ENCODE results near the gene HOXA7. TPM values are rescaled to one million over a fixed set of nuclear protein-coding genes. Genes with fewer than 3 reads are reported as not detected.

The HOXA7 gene
- total RNA-seq, 4 donors from 2014 or later: 0.26 to 9.1 (median 5.2) TPM

GRCh38 chr7:27162561-27163287 is 6.2 kb upstream of the HOXA7 start:
- TF ChIP-seq CTCF (IDR thresholded peaks at IDR 0.05): no peak
- TF ChIP-seq POLR2A (IDR thresholded peaks at IDR 0.05): no peak
- no peaks in the 10 kb centered on the region for H3K4me1 ChIP-seq
- peak overlapping the region; percentile 94 to 96 for H3K27ac ChIP-seq
- no peak for DNase-seq
- no peaks in the 10 kb centered on the region for H3K36me3 ChIP-seq
- intact Hi-C loops (cut with DNase I; ENCODE audit: low total_unique reads): loop anchor here (5.0 kb wide), 1 partner anchor 305 kb away; no protein-coding TSS in a partner anchor
- H3K9me3 ChIP-seq: no peaks in the 10 kb centered on the region
- peak overlapping the region; percentile 58 to 66 for H3K4me3 ChIP-seq
- H3K27me3 ChIP-seq: no peaks in the 10 kb centered on the region

DNA sequence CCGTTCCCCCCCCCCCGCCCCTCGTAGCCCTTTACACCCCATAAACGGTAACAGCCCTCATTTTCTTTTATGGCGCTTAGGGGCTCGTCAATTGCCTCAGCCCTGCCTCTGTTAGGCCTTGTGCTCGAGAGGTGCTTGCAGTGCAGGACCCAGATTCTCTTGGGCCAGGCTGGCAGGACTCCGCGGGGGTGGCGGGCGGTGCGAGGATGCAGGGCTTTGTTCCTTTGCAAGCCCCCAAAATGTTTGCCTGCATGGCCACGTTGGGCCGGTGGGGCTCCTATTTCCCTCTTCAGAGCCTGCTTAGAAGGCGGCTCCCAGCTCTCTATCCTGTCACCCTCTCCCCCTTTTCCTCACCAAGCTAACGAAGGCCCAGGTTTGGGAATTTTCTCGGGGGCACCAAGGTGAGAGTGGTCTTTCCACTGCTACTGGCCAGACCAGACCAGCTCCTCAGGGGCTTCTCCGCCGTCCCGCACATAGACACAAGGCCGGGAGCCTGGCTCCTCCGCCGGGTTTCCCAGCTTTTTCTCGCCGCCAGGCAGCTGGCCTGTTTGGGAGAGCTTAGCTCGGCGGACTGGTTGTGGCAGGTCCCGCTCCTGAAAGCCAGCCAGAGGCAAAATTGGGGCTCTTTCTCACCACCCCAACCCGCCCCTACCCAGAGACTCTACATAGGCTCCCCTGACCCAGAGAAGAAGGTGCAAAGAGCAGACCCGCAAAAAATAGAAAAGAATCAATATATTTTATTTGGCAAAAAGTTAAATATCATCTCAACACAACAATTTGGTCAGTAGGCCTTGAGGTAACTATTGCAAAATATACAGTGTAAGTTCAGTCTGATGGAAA is 5.5 kb upstream of the HOXA7 start:
- Histone ChIP-seq H3K4me3 (peak overlapping the region; percentile 49 to 66), H3K9me3 (no peaks in the 10 kb centered on the region), H3K27ac (peak overlapping the region; percentile 94 to 96), H3K27me3 (no peaks in the 10 kb centered on the region), H3K36me3 (no peaks in the 10 kb centered on the region), H3K4me1 (no peaks in the 10 kb centered on the region)
- TF ChIP-seq CTCF (IDR thresholded peaks at IDR 0.05) (no peak), POLR2A (IDR thresholded peaks at IDR 0.05) (no peak)
- peak; percentile 41 to 48 for DNase-seq
- intact Hi-C loops (cut with DNase I; ENCODE audit: low total_unique reads): loop anchor here (5.0 kb wide), 1 partner anchor 305 kb away; no protein-coding TSS in a partner anchor

- peak overlapping the region; percentile 49 for H3K4me3 ChIP-seq
These were observed 4.8 kb upstream of the HOXA7 start for GRCh38 chr7:27161214-27161720.

DNA sequence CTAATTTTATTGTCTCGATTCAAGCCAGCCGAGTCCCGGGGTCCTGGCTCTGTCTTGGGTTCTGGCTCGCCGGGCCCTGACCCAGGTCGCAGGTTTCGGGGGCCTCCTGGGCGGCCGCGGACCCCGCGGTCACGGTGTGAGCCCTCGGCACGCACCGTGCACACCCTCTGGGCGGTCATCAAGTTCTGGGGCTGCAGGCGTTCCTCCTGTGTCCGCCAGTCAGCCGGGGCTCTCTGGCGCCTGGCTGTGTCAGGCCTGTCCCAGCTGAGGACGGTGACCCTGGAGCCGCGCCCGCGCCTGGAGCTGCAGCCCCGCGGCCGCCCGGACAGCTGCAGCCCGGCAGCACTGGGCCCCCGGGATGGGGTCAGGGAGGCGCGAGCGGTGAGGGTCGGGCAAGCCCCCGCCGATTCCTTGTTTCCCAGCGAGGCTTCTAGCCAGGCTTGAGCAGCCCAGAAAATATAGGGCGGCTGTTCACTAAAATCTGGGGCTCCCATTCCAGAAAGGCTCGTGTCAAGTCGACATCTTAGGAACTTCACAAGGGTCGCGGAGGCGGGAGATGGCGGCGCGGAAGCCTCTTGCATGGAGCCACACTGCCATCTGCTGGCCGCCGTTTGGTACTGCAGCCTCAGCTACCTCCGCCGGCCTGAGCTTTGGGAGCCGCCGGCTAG is 4.2 kb upstream of the HOXA7 start:
- peak; percentile 88 to 90 for DNase-seq
- peak overlapping the region; percentile 49 for H3K4me3 ChIP-seq
- intact Hi-C loops (cut with DNase I; ENCODE audit: low total_unique reads): loop anchor here (5.0 kb wide), 1 partner anchor 303 kb away; no protein-coding TSS in a partner anchor
- H3K9me3 ChIP-seq: no peaks in the 10 kb centered on the region
- H3K27me3 ChIP-seq: no peaks in the 10 kb centered on the region
- no peaks in the 10 kb centered on the region for H3K4me1 ChIP-seq
- no peak for TF ChIP-seq POLR2A (IDR thresholded peaks at IDR 0.05)
- peak; percentile 97 to 100 (median 100) for TF ChIP-seq CTCF (IDR thresholded peaks at IDR 0.05)
- H3K27ac ChIP-seq: peak overlapping the region; percentile 94 to 96
- no peaks in the 10 kb centered on the region for H3K36me3 ChIP-seq

More at GRCh38 chr7:27161214-27161720, 4.8 kb upstream of the HOXA7 start:
- Histone ChIP-seq H3K36me3 (no peaks in the 10 kb centered on the region), H3K4me1 (no peaks in the 10 kb centered on the region), H3K9me3 (no peaks in the 10 kb centered on the region), H3K27ac (peak overlapping the region; percentile 94 to 96), H3K27me3 (no peaks in the 10 kb centered on the region)
- intact Hi-C loops (cut with DNase I; ENCODE audit: low total_unique reads): loop anchor here (5.0 kb wide), 1 partner anchor 304 kb away; no protein-coding TSS in a partner anchor
- TF ChIP-seq CTCF (IDR thresholded peaks at IDR 0.05) (no peak), POLR2A (IDR thresholded peaks at IDR 0.05) (no peak)
- DNase-seq: peak; percentile 30 to 50
